PC-9 (cell line): ENCODE data around the gene SDK1.

Source experiments
- EZH2 ChIP-seq: fragments of 200-600 bp; sonication (generic); IDR thresholded peaks from 2 replicates; pipeline ENCODE4 v1.8.0; 2017; ENCODE audit warnings: antibody characterized with exemption, low read depth
- TF ChIP-seq, protein P1 (sequence below): fragments of 200-600 bp; sonication (generic); conservative IDR thresholded peaks from 2 replicates; pipeline ENCODE4 v1.6.1; 2017; ENCODE audit warnings: mixed run types, antibody characterized with exemption, mild to moderate bottlenecking, moderate library complexity

DNA sequence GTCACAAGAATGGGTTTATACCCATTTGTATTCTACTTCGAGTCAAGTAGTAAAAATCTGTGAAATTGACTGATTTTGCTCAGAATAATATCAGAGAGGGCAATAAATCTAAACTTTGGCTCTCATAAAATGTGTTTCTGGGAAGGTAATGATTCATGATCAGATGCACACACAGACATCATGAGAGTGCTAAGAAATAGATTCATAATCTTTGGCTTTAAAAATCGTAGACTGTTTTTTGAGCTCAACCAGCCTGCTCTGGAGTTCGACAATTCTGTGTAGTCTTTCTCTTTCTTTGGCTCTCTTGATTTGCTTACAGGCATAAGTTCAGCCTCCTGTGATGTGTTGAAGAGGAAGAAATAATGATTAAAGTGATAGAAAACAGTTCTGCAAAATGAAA lies 494.7 kb downstream of the SDK1 start:
- TF ChIP-seq, protein P1, sequence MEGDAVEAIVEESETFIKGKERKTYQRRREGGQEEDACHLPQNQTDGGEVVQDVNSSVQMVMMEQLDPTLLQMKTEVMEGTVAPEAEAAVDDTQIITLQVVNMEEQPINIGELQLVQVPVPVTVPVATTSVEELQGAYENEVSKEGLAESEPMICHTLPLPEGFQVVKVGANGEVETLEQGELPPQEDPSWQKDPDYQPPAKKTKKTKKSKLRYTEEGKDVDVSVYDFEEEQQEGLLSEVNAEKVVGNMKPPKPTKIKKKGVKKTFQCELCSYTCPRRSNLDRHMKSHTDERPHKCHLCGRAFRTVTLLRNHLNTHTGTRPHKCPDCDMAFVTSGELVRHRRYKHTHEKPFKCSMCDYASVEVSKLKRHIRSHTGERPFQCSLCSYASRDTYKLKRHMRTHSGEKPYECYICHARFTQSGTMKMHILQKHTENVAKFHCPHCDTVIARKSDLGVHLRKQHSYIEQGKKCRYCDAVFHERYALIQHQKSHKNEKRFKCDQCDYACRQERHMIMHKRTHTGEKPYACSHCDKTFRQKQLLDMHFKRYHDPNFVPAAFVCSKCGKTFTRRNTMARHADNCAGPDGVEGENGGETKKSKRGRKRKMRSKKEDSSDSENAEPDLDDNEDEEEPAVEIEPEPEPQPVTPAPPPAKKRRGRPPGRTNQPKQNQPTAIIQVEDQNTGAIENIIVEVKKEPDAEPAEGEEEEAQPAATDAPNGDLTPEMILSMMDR, result no peak
- no peak for TF ChIP-seq EZH2
